Forelimb muscle (tissue), 1 donor: ENCODE results near the gene OR8S1. TPM values are rescaled to one million over a fixed set of nuclear protein-coding genes. Genes with fewer than 3 reads are reported as not detected.

ENCODE experiments used
- DNase-seq: peaks from one replicate; pipeline ENCODE4 v3.0.0-alpha.2; 2013; ENCODE audit warnings: low read depth
- polyA plus RNA-seq: library from polyadenylated mRNA; unstranded; fragments of 120-200 nt; gene quantifications from one replicate; pipeline ENCODE4 v1.2.1, GENCODE V29; 2013; ENCODE audit not compliant: insufficient read length

OR8S1 gene
- polyA plus RNA-seq, 1 donor, result not detected

GRCh38 chr12:48556631-48557030 is 31.2 kb downstream of the OR8S1 start:
- DNase-seq, result no peak

- no peak for DNase-seq
Measured at GRCh38 chr12:48557919-48558318, 32.5 kb downstream of the OR8S1 start.

GRCh38 chr12:48567731-48568130 is 42.3 kb downstream of the OR8S1 start:
- no peak for DNase-seq

GRCh38 chr12:48569946-48570345 is 44.5 kb downstream of the OR8S1 start, which contains the start of gene LALBA:
TSS of gene LALBA (minus strand) at chr12:48570046. CDS start at chr12:48570020, 26 bp downstream.
- no peak for DNase-seq

- DNase-seq, result no peak
Measured at GRCh38 chr12:48572326-48572725, 46.9 kb downstream of the OR8S1 start.

Other genes with a start within 250 kb of the OR8S1 start
- 18.5 TPM for gene ZNF641, start 174.7 kb upstream of the OR8S1 start, polyA plus RNA-seq
- not detected for gene ANP32D, start 53.1 kb upstream of the OR8S1 start, polyA plus RNA-seq
- gene C12orf54, start 43.1 kb upstream of the OR8S1 start, polyA plus RNA-seq, result 0.44 TPM
- gene LALBA, start 44.4 kb downstream of the OR8S1 start, polyA plus RNA-seq, result not detected
- 32.6 TPM for gene KANSL2, start 156.6 kb downstream of the OR8S1 start, polyA plus RNA-seq
- gene CCNT1, start 191.1 kb downstream of the OR8S1 start, polyA plus RNA-seq, result 18.4 TPM